GM23338 (cell line): Measurements from ENCODE around the gene CDK5RAP1. TPM values are rescaled to one million over a fixed set of nuclear protein-coding genes. Genes with fewer than 3 reads are reported as not detected.

Experiments used
- ATAC-seq: fragments of 200-7000 bp; cut with Tn5 transposase; 3 replicates; pipeline ENCODE4 v1.9.1; 2020
- DNase-seq: peaks from one replicate; pipeline ENCODE4 v3.0.0-alpha.2; 2015; ENCODE audit warnings: low spot score
- H2AFZ ChIP-seq: fragments of 200-600 bp; sonication (generic); 2 replicates; pipeline ENCODE4 v1.8.0; 2016; ENCODE audit warnings: antibody characterized with exemption, mild to moderate bottlenecking, moderate library complexity
- H3F3A ChIP-seq: fragments of 200-600 bp; sonication (generic); replicated peaks from 2 replicates; pipeline ENCODE4 v1.8.0; 2017; ENCODE audit warnings: antibody characterized with exemption, mixed run types, low read depth
- H3K27ac ChIP-seq: fragments of 200-600 bp; sonication (generic); 2 replicates; pipeline ENCODE4 v1.6.1; 2016; ENCODE audit warnings: low read depth
- H3K27me3 ChIP-seq: fragments of 200-600 bp; sonication (generic); 2 replicates; pipeline ENCODE4 v1.8.0; 2016; ENCODE audit warnings: mild to moderate bottlenecking, mixed run types, moderate library complexity; ENCODE audit not compliant: insufficient read depth
- H3K36me3 ChIP-seq: fragments of 200-600 bp; sonication (generic); 2 replicates; pipeline ENCODE4 v1.8.0; 2016; ENCODE audit warnings: mild to moderate bottlenecking; ENCODE audit not compliant: insufficient read depth
- H3K4me1 ChIP-seq: fragments of 200-600 bp; sonication (generic); 2 replicates; pipeline ENCODE4 v1.8.0; 2016; ENCODE audit warnings: mild to moderate bottlenecking, moderate library complexity; ENCODE audit not compliant: insufficient read depth
- H3K4me2 ChIP-seq: fragments of 200-600 bp; sonication (generic); 2 replicates; pipeline ENCODE4 v1.7.1; 2017; ENCODE audit warnings: mixed run types
- H3K4me3 ChIP-seq: fragments of 200-600 bp; sonication (generic); 2 replicates; pipeline ENCODE4 v1.6.1; 2016; ENCODE audit warnings: mixed run types
- H3K79me2 ChIP-seq: fragments of 200-600 bp; sonication (generic); replicated peaks from 2 replicates; pipeline ENCODE4 v1.8.0; 2017; ENCODE audit warnings: mild to moderate bottlenecking; ENCODE audit not compliant: insufficient read depth
- H3K9me2 ChIP-seq: fragments of 200-600 bp; sonication (generic); 2 replicates; pipeline ENCODE4 v1.8.0; 2017; ENCODE audit not compliant: insufficient read depth
- H4K20me1 ChIP-seq: fragments of 200-600 bp; sonication (generic); replicated peaks from 2 replicates; pipeline ENCODE4 v1.8.0; 2017; ENCODE audit warnings: mild to moderate bottlenecking; ENCODE audit not compliant: insufficient read depth
- H3K27ac Mint-ChIP-seq: 2 replicates; pipeline ENCODE4 v1.8.0; 2020; ENCODE audit warnings: inconsistent platforms, mild to moderate bottlenecking, moderate library complexity, mixed read lengths
- H3K27me3 Mint-ChIP-seq: 3 replicates; pipeline ENCODE4 v1.8.0; 2022; ENCODE audit warnings: low read depth, mild to moderate bottlenecking, moderate library complexity, mixed read lengths, inconsistent platforms; ENCODE audit not compliant: insufficient read depth, poor library complexity
- H3K36me3 Mint-ChIP-seq: 3 replicates; pipeline ENCODE4 v1.8.0; 2021; ENCODE audit warnings: low read depth, mild to moderate bottlenecking, inconsistent platforms, moderate library complexity, mixed read lengths
- H3K4me1 Mint-ChIP-seq: 3 replicates; pipeline ENCODE4 v1.8.0; 2020; ENCODE audit warnings: mild to moderate bottlenecking, inconsistent platforms, mixed read lengths
- H3K4me3 Mint-ChIP-seq: 3 replicates; pipeline ENCODE4 v1.8.0; 2021; ENCODE audit warnings: moderate library complexity, mild to moderate bottlenecking, inconsistent platforms, mixed read lengths
- H3K9me3 Mint-ChIP-seq: 3 replicates; pipeline ENCODE4 v1.8.0; 2020; ENCODE audit warnings: moderate library complexity, mild to moderate bottlenecking, inconsistent platforms, mixed read lengths
- CREB1 ChIP-seq: fragments of 250-450 bp; sonication (Bioruptor Pico); IDR thresholded peaks from 2 replicates; pipeline ENCODE4 v1.5.0; 2020; ENCODE audit warnings: low read depth, mild to moderate bottlenecking, moderate library complexity
- ETS1 ChIP-seq: IDR thresholded peaks from 2 replicates; pipeline ENCODE4 v1.6.1; 2016; ENCODE audit warnings: antibody characterized with exemption
- JUNB ChIP-seq: IDR thresholded peaks from one replicate; pipeline ENCODE4 v1.6.1; 2016; ENCODE audit warnings: antibody characterized with exemption; ENCODE audit not compliant: unreplicated experiment
- NANOG ChIP-seq: IDR thresholded peaks from 2 replicates; pipeline ENCODE4 v1.6.1; 2016; ENCODE audit warnings: antibody characterized with exemption, borderline replicate concordance
- REST ChIP-seq: IDR thresholded peaks from one replicate; pipeline ENCODE4 v1.6.1; 2018; ENCODE audit warnings: antibody characterized with exemption; ENCODE audit not compliant: unreplicated experiment
- STAT1 ChIP-seq: IDR thresholded peaks from one replicate; pipeline ENCODE4 v1.6.1; 2016; ENCODE audit warnings: antibody characterized with exemption; ENCODE audit not compliant: unreplicated experiment
- ZNF114 ChIP-seq: fragments of 250-450 bp; sonication (Bioruptor Pico); IDR thresholded peaks from 2 replicates; pipeline ENCODE4 v1.5.0; 2020; ENCODE audit warnings: mild to moderate bottlenecking, moderate library complexity
- ZNF462 ChIP-seq: fragments of 250-450 bp; sonication (Bioruptor Pico); IDR thresholded peaks from 2 replicates; pipeline ENCODE4 v1.5.0; 2020; ENCODE audit warnings: mild to moderate bottlenecking, moderate library complexity
- polyA plus RNA-seq: library from polyadenylated mRNA; unstranded; fragments of >200 nt; fragmentation: Nextera tagmentation; extraction: Ambion mirVana; gene quantifications from 2 replicates; pipeline ENCODE4 v1.2.1, GENCODE V29; 2016
- total RNA-seq: library from RNA; depleted of rRNA; stranded (reverse); fragments of >200 nt; shearing (Covaris generic); gene quantifications from 2 replicates; pipeline ENCODE4 v1.2.3, GENCODE V29; 2014

Gene CDK5RAP1
- total and polyA plus RNA-seq, 2 experiments from 2014 or later: 33.8 to 38.1 TPM

GRCh38 chr20:33325350-33325749 is 76.0 kb downstream of the CDK5RAP1 start:
- H3K36me3 Mint-ChIP-seq: no peaks in the 10 kb centered on the region
- ATAC-seq: no peak
- H3K9me3 Mint-ChIP-seq: no peaks in the 10 kb centered on the region; the same call in 2 of the 3 replicates
- Histone ChIP-seq H3K27me3 (no peaks in the 10 kb centered on the region), H4K20me1 (no peaks in the 10 kb centered on the region), H3K27ac (no peak overlapping the region), H3K4me2 (no peak overlapping the region), H3K9me2 (no peaks in the 10 kb centered on the region), H2AFZ (no peak overlapping the region), H3K79me2 (no peaks in the 10 kb centered on the region), H3K4me3 (no peak overlapping the region), H3K36me3 (no peaks in the 10 kb centered on the region), H3F3A (no peaks in the 10 kb centered on the region), H3K4me1 (no peaks in the 10 kb centered on the region)
- H3K4me3 Mint-ChIP-seq: no peak overlapping the region
- TF ChIP-seq ETS1 (no peak), NANOG (no peak), ZNF462 (CRISPR knock-in tag) (no peak), REST (no peak), STAT1 (no peak), CREB1 (no peak), ZNF114 (CRISPR knock-in tag) (no peak), JUNB (no peak)
- H3K4me1 Mint-ChIP-seq: no peaks in the 10 kb centered on the region
- H3K27me3 Mint-ChIP-seq: peaks cover 14% of the 10 kb centered on the region
- no peak overlapping the region for H3K27ac Mint-ChIP-seq
- no peak for DNase-seq
